A549 (cell line): Measurements from ENCODE around the gene SIGLEC9. TPM values are rescaled to one million over a fixed set of nuclear protein-coding genes. Genes with fewer than 3 reads are reported as not detected.

Experiments used
- ATAC-seq, 2 experiments: fragments of 200-7000 bp in 1 of 2; fragments of >200 bp in 1 of 2; cut with Nextera tagmentation in 1 of 2; cut with Tn5 transposase in 1 of 2; 3 replicates each; pipeline versions ENCODE4 v1.8.0 to v1.9.1; 2018 to 2020; ENCODE audit warnings: mild to moderate bottlenecking in 1 of 2, moderate library complexity in 1 of 2
- CTCF ChIA-PET: fragments of 300-600 bp; sonication (Branson Sonifier 250); formaldehyde crosslinking; extraction: SDS; loops from one replicate; lab custom pipeline; 2021; ENCODE audit warnings: antibody characterized with exemption, inconsistent platforms; lab: Yijun Ruan, JAX
- POLR2A ChIA-PET: fragments of 350-600 bp; formaldehyde crosslinking; extraction: SDS; loops from one replicate; lab custom pipeline; 2021; ENCODE audit warnings: antibody characterized with exemption, inconsistent platforms; lab: Yijun Ruan, JAX
- DNase-seq, 2 experiments: peaks; one replicate each; pipeline versions ENCODE4 v3.0.0 to v3.0.0-alpha.2; 2011 to 2016; ENCODE audit warnings: low read depth in 1 of 2, low spot score in 1 of 2
- FAIRE-seq: peaks from 2 replicates; lab custom pipeline; 2011; peaks lifted over from hg19 to GRCh38; lab: Jason Lieb, UNC
- H3K27ac ChIP-seq, 2 experiments: fragments of >200 bp; sonication (Bioruptor Twin); formaldehyde crosslinking; 3 replicates each; pipeline ENCODE4 v1.5.1; 2016 to 2017
- H3K4me1 ChIP-seq: fragments of >200 bp; sonication (Bioruptor Twin); formaldehyde crosslinking; 3 replicates; pipeline ENCODE4 v1.6.1; 2016
- H3K4me2 ChIP-seq: fragments of >200 bp; sonication (Bioruptor Twin); formaldehyde crosslinking; 3 replicates; pipeline ENCODE4 v1.6.1; 2016
- H3K4me3 ChIP-seq: fragments of >200 bp; sonication (Bioruptor Twin); formaldehyde crosslinking; 3 replicates; pipeline ENCODE4 v1.5.1; 2016
- H3K9me3 ChIP-seq: fragments of >200 bp; sonication (Bioruptor Twin); formaldehyde crosslinking; 3 replicates; pipeline ENCODE4 v1.6.1; 2016
- BHLHE40 ChIP-seq: IDR thresholded peaks from 2 replicates; pipeline ENCODE4 v1.6.1; 2012; ENCODE audit warnings: low read depth, low read length, inconsistent platforms
- CBX2 ChIP-seq: fragments of 200-600 bp; sonication (generic); IDR thresholded peaks from 2 replicates; pipeline ENCODE4 v1.6.1; 2016; ENCODE audit warnings: low read depth, mild to moderate bottlenecking, borderline replicate concordance
- ESRRA ChIP-seq: fragments of 150-350 bp; IDR thresholded peaks from 2 replicates; pipeline ENCODE4 v1.6.1; 2014; ENCODE audit warnings: mild to moderate bottlenecking, low read length, borderline replicate concordance
- FOSB ChIP-seq: fragments of 250-450 bp; sonication (Bioruptor Pico); IDR thresholded peaks from 2 replicates; pipeline ENCODE4 v1.5.0; 2020; ENCODE audit warnings: mild to moderate bottlenecking, moderate library complexity
- FOSL2 ChIP-seq, 2 experiments: fragments of 450-650 bp in 1 of 2; fragments of >200 bp in 1 of 2; sonication (Bioruptor Twin) in 1 of 2; formaldehyde crosslinking; IDR thresholded peaks; 2 replicates each; pipeline versions ENCODE4 v1.5.0 to v1.6.1; 2016 to 2020; ENCODE audit warnings: mild to moderate bottlenecking in 1 of 2, moderate library complexity in 1 of 2
- HEYL ChIP-seq: fragments of 250-450 bp; sonication (Bioruptor Pico); IDR thresholded peaks from 2 replicates; pipeline ENCODE4 v1.8.0; 2021; ENCODE audit warnings: mild to moderate bottlenecking, moderate library complexity
- HOXB13 ChIP-seq: fragments of 250-450 bp; sonication (Bioruptor Pico); IDR thresholded peaks from 2 replicates; pipeline ENCODE4 v1.5.0; 2020; ENCODE audit warnings: low read depth, mild to moderate bottlenecking, moderate library complexity
- HOXB5 ChIP-seq: fragments of 250-450 bp; sonication (Bioruptor Pico); IDR thresholded peaks from 2 replicates; pipeline ENCODE4 v1.5.0; 2020; ENCODE audit warnings: mild to moderate bottlenecking, moderate library complexity
- JUN ChIP-seq, 2 experiments: fragments of >200 bp; sonication (Bioruptor Twin); formaldehyde crosslinking; IDR thresholded peaks; 2 replicates in 1 of 2; 3 replicates in 1 of 2; pipeline ENCODE4 v1.6.1; 2016 to 2017
- JUNB ChIP-seq: fragments of >200 bp; sonication (Bioruptor Twin); formaldehyde crosslinking; IDR thresholded peaks from 2 replicates; pipeline ENCODE4 v1.6.1; 2016
- MAZ ChIP-seq: fragments of 150-350 bp; IDR thresholded peaks from 2 replicates; pipeline ENCODE4 v1.6.1; 2014; ENCODE audit warnings: antibody characterized with exemption, low read depth, low read length, borderline replicate concordance
- MYC ChIP-seq: IDR thresholded peaks from 2 replicates; pipeline ENCODE4 v1.6.1; 2012; ENCODE audit warnings: mild to moderate bottlenecking, inconsistent platforms, low read length, improper control_type of control experiment, borderline replicate concordance
- NR3C1 ChIP-seq: fragments of >200 bp; sonication (Bioruptor Twin); formaldehyde crosslinking; IDR thresholded peaks from 3 replicates; pipeline ENCODE4 v1.6.1; 2017
- POLR2A ChIP-seq: IDR thresholded peaks from 2 replicates; pipeline ENCODE4 v1.6.1; 2012; ENCODE audit warnings: mild to moderate bottlenecking, low read length
- POLR2AphosphoS2 ChIP-seq: conservative IDR thresholded peaks from 2 replicates; pipeline ENCODE4 v1.6.1; 2012; ENCODE audit warnings: low read length, improper control_type of control experiment, inconsistent platforms
- RAD21 ChIP-seq, 2 experiments: fragments of >200 bp in 1 of 2; sonication (Bioruptor Twin) in 1 of 2; formaldehyde crosslinking in 1 of 2; IDR thresholded peaks in 1 of 2; conservative IDR thresholded peaks in 1 of 2; 2 replicates in 1 of 2; 3 replicates in 1 of 2; pipeline ENCODE4 v1.6.1; 2012 to 2018; ENCODE audit warnings: inconsistent platforms in 1 of 2
- RNF2 ChIP-seq: fragments of 200-600 bp; sonication (generic); IDR thresholded peaks from 2 replicates; pipeline ENCODE4 v1.6.1; 2016; ENCODE audit warnings: low read depth, mild to moderate bottlenecking, antibody characterized with exemption, moderate library complexity, borderline replicate concordance
- SMC3 ChIP-seq: fragments of >200 bp; sonication (Bioruptor Twin); formaldehyde crosslinking; IDR thresholded peaks from 3 replicates; pipeline ENCODE4 v1.6.1; 2018; ENCODE audit warnings: inconsistent platforms
- ZFP36 ChIP-seq: fragments of 450-650 bp; IDR thresholded peaks from 2 replicates; pipeline ENCODE4 v1.6.1; 2014; ENCODE audit warnings: borderline replicate concordance; ENCODE audit not compliant: partially characterized antibody
- ZNF302 ChIP-seq: fragments of 250-450 bp; sonication (Bioruptor Pico); IDR thresholded peaks from 2 replicates; pipeline ENCODE4 v1.9.0; 2021; ENCODE audit warnings: inconsistent platforms, mild to moderate bottlenecking, moderate library complexity
- WGBS: methylation state at CpG from one replicate; pipeline ENCODE4 v1.1.6; 2017; ENCODE audit errors: missing lambda C conversion rate; 5-methylcytosine and 5-hydroxymethylcytosine counted together
- polyA plus RNA-seq, 4 experiments: library from polyadenylated mRNA; depleted of rRNA in 3 of 4; stranded (reverse); fragments of >200 nt; fragmentation: RNase III in 1 of 4; extraction: RNeasy Plus Mini Kit Qiagen cat#74134 plus additional on column Dnase treatment in 1 of 4; gene quantifications; 2 replicates in 3 of 4; 3 replicates in 1 of 4; pipeline ENCODE4 v1.2.3, GENCODE V29; 2011 to 2017
- TF ChIP-seq, protein P1 (sequence below): IDR thresholded peaks from 2 replicates; pipeline ENCODE4 v1.6.1; 2012; ENCODE audit warnings: low read depth, borderline replicate concordance
- TF ChIP-seq, protein P2 (sequence below): fragments of 150-350 bp; IDR thresholded peaks from 2 replicates; pipeline ENCODE4 v1.6.1; 2014; ENCODE audit warnings: low read depth, mild to moderate bottlenecking, low read length
- TF ChIP-seq, protein P3 (sequence below): fragments of 250-450 bp; sonication (Bioruptor Pico); IDR thresholded peaks from 2 replicates; pipeline ENCODE4 v1.5.0; 2020; ENCODE audit warnings: low read depth, mild to moderate bottlenecking, moderate library complexity
- TF ChIP-seq, protein P4 (sequence below): fragments of 450-650 bp; IDR thresholded peaks from 2 replicates; pipeline ENCODE4 v1.6.1; 2014; ENCODE audit warnings: antibody characterized with exemption
- TF ChIP-seq, protein P5 (sequence below): IDR thresholded peaks from 2 replicates; pipeline ENCODE4 v1.6.1; 2012
- TF ChIP-seq, protein P6 (sequence below): IDR thresholded peaks from 2 replicates; pipeline ENCODE4 v1.6.1; 2012

SIGLEC9 gene
- polyA plus RNA-seq, 2 of the 4 experiments (the other 2 are of a cell fraction) = not detected

DNA sequence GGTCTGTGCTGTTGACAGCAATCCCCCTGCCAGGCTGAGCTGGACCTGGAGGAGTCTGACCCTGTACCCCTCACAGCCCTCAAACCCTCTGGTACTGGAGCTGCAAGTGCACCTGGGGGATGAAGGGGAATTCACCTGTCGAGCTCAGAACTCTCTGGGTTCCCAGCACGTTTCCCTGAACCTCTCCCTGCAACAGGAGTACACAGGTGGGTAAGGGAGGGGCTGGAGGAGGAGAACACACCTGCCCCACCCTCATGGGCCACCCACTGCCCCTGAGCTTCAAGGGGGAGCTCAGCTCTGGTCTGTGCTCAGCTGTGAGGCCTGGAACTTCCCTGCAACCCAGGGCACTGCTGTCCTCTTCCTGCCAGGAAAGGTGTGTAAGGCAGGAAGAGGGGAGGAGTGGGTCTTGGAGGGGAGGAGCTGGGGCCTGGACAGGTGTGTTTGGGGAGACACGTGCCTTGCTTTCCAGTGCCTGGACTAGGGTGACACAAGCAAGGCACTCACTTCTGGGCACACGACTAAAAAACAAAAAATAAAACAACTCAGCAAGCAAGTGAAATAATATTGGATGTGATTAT is 21.3 kb downstream of the SIGLEC9 start:
- TF ChIP-seq ZFP36 (no peak), NR3C1 (no peak), MAZ (no peak), HOXB5 (CRISPR knock-in tag) (no peak), ZNF302 (no peak)
- TF ChIP-seq, protein P1, sequence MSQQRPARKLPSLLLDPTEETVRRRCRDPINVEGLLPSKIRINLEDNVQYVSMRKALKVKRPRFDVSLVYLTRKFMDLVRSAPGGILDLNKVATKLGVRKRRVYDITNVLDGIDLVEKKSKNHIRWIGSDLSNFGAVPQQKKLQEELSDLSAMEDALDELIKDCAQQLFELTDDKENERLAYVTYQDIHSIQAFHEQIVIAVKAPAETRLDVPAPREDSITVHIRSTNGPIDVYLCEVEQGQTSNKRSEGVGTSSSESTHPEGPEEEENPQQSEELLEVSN = no peak
- ChIA-PET POLR2A (interaction anchor here (0.6 to 0.9 kb wide), 2 partner anchors 9 to 137 kb away, joined by 3 read pairs; a partner anchor contains a TSS), CTCF (interaction anchor here (0.6 to 4.3 kb wide), 3 partner anchors 12 to 156 kb away, joined by 3 to 31 read pairs (median 5); no protein-coding TSS in a partner anchor)
- FAIRE-seq (no peak), ATAC-seq (no peak; a peak in 1 of 6 replicates), DNase-seq (no peak)
- WGBS = 8% methylated on average over 2 of the region's 4 CpGs
- H3K9me3 ChIP-seq = no peaks in the 10 kb centered on the region
- no peak overlapping the region for H3K27ac ChIP-seq
- H3K4me2 ChIP-seq = no peak overlapping the region
- H3K4me3 ChIP-seq = no peak overlapping the region
- H3K4me1 ChIP-seq = no peaks in the 10 kb centered on the region

DNA sequence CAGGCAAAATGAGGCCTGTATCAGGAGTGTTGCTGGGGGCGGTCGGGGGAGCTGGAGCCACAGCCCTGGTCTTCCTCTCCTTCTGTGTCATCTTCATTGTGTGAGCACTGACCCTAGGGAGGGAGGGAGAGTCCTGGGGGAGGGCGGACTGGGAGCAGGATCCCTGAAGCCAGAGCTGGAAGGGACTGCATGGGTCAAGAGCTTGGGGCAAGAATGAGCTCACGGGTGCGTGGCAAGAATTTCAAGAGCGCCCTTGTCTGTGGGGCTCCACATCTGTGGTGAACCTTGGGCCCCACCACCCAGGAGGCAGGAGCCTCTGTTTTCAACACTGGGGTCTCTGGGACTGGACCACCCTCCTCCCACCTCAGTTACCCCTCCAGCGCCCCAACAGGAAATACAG is 22.0 kb downstream of the SIGLEC9 start:
- 37% methylated on average over 7 of the region's 7 CpGs for WGBS
- Histone ChIP-seq H3K4me2 (no peak overlapping the region), H3K27ac (no peak overlapping the region), H3K4me1 (no peaks in the 10 kb centered on the region), H3K4me3 (no peak overlapping the region), H3K9me3 (no peaks in the 10 kb centered on the region)
- CTCF ChIA-PET = interaction anchor here (1.0 to 4.3 kb wide), 3 partner anchors 11 to 27 kb away, joined by 3 to 31 read pairs (median 5); no protein-coding TSS in a partner anchor
- ATAC-seq (no peak), DNase-seq (no peak), FAIRE-seq (no peak)
- POLR2A ChIA-PET = interaction anchor here (0.6 kb wide), 1 partner anchor 137 kb away, joined by 3 read pairs; a partner anchor contains a TSS
- no peak for TF ChIP-seq HEYL (CRISPR knock-in tag)
- TF ChIP-seq SMC3 = no peak
- no peak for TF ChIP-seq RAD21 (conservative IDR thresholded peaks at IDR 0.05 in 1 of 2, IDR thresholded peaks at IDR 0.05 in 1 of 2)
- TF ChIP-seq MYC = no peak
- TF ChIP-seq, protein P2, sequence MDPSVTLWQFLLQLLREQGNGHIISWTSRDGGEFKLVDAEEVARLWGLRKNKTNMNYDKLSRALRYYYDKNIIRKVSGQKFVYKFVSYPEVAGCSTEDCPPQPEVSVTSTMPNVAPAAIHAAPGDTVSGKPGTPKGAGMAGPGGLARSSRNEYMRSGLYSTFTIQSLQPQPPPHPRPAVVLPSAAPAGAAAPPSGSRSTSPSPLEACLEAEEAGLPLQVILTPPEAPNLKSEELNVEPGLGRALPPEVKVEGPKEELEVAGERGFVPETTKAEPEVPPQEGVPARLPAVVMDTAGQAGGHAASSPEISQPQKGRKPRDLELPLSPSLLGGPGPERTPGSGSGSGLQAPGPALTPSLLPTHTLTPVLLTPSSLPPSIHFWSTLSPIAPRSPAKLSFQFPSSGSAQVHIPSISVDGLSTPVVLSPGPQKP = no peak
- TF ChIP-seq CBX2 = no peak

DNA sequence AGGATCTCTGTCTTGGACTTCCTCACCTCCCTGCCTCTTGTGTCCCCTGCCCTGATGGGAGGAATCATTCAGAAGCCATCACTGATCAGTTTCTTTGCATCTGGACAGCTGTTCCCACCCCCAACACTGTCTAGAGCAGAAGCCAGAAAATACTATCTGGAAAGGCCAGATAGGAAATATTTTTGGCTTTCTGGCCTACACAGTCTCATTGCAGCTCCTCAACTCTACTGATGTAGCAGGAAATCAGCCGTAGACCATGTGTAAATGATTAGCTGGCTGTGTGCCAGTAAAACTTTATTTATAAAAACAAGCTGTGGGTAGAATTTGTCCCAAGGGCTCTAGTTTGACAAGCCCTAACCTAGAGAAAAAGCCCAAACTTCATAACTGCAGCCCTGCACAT is 23.0 kb downstream of the SIGLEC9 start:
- POLR2A ChIA-PET = no interaction called here
- WGBS = 17% methylated on average over 1 of the region's 1 CpG
- no peaks in the 10 kb centered on the region for H3K9me3 ChIP-seq
- FAIRE-seq = no peak
- H3K4me2 ChIP-seq = no peak overlapping the region
- no peaks in the 10 kb centered on the region for H3K4me1 ChIP-seq
- ATAC-seq = no peak
- no peak for TF ChIP-seq FOSL2 (IDR thresholded peaks at IDR 0.05)
- TF ChIP-seq FOSL2 (CRISPR knock-in tag; IDR thresholded peaks at IDR 0.05) = no peak
- no peak for TF ChIP-seq HOXB13 (CRISPR knock-in tag)
- no peak for TF ChIP-seq POLR2AphosphoS2
- no peak for TF ChIP-seq FOSB (CRISPR knock-in tag)
- TF ChIP-seq, protein P3, sequence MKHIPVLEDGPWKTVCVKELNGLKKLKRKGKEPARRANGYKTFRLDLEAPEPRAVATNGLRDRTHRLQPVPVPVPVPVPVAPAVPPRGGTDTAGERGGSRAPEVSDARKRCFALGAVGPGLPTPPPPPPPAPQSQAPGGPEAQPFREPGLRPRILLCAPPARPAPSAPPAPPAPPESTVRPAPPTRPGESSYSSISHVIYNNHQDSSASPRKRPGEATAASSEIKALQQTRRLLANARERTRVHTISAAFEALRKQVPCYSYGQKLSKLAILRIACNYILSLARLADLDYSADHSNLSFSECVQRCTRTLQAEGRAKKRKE (CRISPR knock-in tag) = no peak
- TF ChIP-seq ESRRA = no peak
- TF ChIP-seq BHLHE40 = no peak
- TF ChIP-seq NR3C1 = no peak
- TF ChIP-seq, protein P4, sequence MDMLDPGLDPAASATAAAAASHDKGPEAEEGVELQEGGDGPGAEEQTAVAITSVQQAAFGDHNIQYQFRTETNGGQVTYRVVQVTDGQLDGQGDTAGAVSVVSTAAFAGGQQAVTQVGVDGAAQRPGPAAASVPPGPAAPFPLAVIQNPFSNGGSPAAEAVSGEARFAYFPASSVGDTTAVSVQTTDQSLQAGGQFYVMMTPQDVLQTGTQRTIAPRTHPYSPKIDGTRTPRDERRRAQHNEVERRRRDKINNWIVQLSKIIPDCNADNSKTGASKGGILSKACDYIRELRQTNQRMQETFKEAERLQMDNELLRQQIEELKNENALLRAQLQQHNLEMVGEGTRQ = no peak
- no peak for TF ChIP-seq JUNB
- TF ChIP-seq, protein P5, sequence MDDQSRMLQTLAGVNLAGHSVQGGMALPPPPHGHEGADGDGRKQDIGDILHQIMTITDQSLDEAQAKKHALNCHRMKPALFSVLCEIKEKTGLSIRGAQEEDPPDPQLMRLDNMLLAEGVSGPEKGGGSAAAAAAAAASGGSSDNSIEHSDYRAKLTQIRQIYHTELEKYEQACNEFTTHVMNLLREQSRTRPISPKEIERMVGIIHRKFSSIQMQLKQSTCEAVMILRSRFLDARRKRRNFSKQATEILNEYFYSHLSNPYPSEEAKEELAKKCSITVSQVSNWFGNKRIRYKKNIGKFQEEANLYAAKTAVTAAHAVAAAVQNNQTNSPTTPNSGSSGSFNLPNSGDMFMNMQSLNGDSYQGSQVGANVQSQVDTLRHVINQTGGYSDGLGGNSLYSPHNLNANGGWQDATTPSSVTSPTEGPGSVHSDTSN = no peak
- no peak for TF ChIP-seq RNF2
- no peak for TF ChIP-seq MAZ
- no peak for TF ChIP-seq JUN (IDR thresholded peaks at IDR 0.05)
- TF ChIP-seq, protein P2 = no peak
- TF ChIP-seq, protein P6, sequence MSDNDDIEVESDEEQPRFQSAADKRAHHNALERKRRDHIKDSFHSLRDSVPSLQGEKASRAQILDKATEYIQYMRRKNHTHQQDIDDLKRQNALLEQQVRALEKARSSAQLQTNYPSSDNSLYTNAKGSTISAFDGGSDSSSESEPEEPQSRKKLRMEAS = no peak
- TF ChIP-seq POLR2A = no peak
- no peak overlapping the region for H3K4me3 ChIP-seq
- no peak for DNase-seq
- H3K27ac ChIP-seq = no peak overlapping the region
- CTCF ChIA-PET = interaction anchor here (0.7 to 4.3 kb wide), 4 partner anchors 10 to 27 kb away, joined by 3 to 31 read pairs (median 5); no protein-coding TSS in a partner anchor
